Endodermal cell (in vitro differentiated cells): Measurements from ENCODE around the gene CTNNA2. TPM values are rescaled to one million over a fixed set of nuclear protein-coding genes. Genes with fewer than 3 reads are reported as not detected.

Experiments
- DNase-seq: peaks from one replicate; pipeline ENCODE4 v3.0.0-alpha.2; 2017
- H3K27ac ChIP-seq: 2 replicates; pipeline ENCODE4 v1.5.1; 2013; ENCODE audit warnings: mild to moderate bottlenecking, low read depth, low read length, moderate library complexity
- H3K27me3 ChIP-seq: 2 replicates; pipeline ENCODE4 v1.6.1; 2013; ENCODE audit warnings: mild to moderate bottlenecking, low read length, moderate library complexity; ENCODE audit not compliant: insufficient read depth, control insufficient read depth, poor library complexity, severe bottlenecking
- H3K36me3 ChIP-seq: 2 replicates; pipeline ENCODE4 v1.7.0; 2013; ENCODE audit warnings: mild to moderate bottlenecking, low read length, moderate library complexity; ENCODE audit not compliant: control insufficient read depth, insufficient read depth
- H3K4me1 ChIP-seq: one replicate; pipeline ENCODE4 v1.7.0; 2013; ENCODE audit warnings: low read length; ENCODE audit not compliant: control insufficient read depth, insufficient read depth
- H3K4me3 ChIP-seq: 2 replicates; pipeline ENCODE4 v1.5.1; 2013; ENCODE audit warnings: mild to moderate bottlenecking, low read length, moderate library complexity
- H3K9ac ChIP-seq: 2 replicates; pipeline ENCODE4 v1.6.1; 2013; ENCODE audit warnings: mild to moderate bottlenecking, low read length, moderate library complexity; ENCODE audit not compliant: poor library complexity, severe bottlenecking; ENCODE audit errors: extremely low read depth
- H3K9me3 ChIP-seq: 2 replicates; pipeline ENCODE4 v1.6.1; 2013; ENCODE audit warnings: mild to moderate bottlenecking, low read length, moderate library complexity; ENCODE audit not compliant: control insufficient read depth
- H3K27ac Mint-ChIP-seq: 2 replicates; pipeline ENCODE4 v1.8.0; 2020; ENCODE audit warnings: mixed read lengths
- H3K27me3 Mint-ChIP-seq: 2 replicates; pipeline ENCODE4 v1.8.0; 2021; ENCODE audit warnings: mild to moderate bottlenecking, mixed read lengths; ENCODE audit not compliant: insufficient read depth
- H3K36me3 Mint-ChIP-seq: 2 replicates; pipeline ENCODE4 v1.8.0; 2020; ENCODE audit warnings: low read depth, mixed read lengths
- H3K4me1 Mint-ChIP-seq: 2 replicates; pipeline ENCODE4 v1.8.0; 2020; ENCODE audit warnings: mixed read lengths
- H3K4me3 Mint-ChIP-seq: 2 replicates; pipeline ENCODE4 v1.8.0; 2020; ENCODE audit warnings: mild to moderate bottlenecking, moderate library complexity, mixed read lengths
- H3K9me3 Mint-ChIP-seq: 2 replicates; pipeline ENCODE4 v1.8.0; 2020; ENCODE audit warnings: mild to moderate bottlenecking, mixed read lengths
- WGBS, 2 experiments: methylation state at CpG; one replicate each; pipeline versions ENCODE4 v1.1.5 to v1.1.7; 2013; ENCODE audit warnings: missing lambda C conversion rate in 2 of 2, mixed read lengths in 1 of 2; ENCODE audit not compliant: insufficient coverage in 1 of 2, insufficient read length in 1 of 2; 5-methylcytosine and 5-hydroxymethylcytosine counted together
- total RNA-seq, 2 donors: library from RNA; stranded (reverse); fragmentation: NEBNext Ultra II Directional in 1 of 2; extraction: Animal tissue kit (Norgen Biotek cat#: 25700) in 1 of 2; gene quantifications; 2 replicates in 1 of 2; 3 replicates in 1 of 2; pipeline ENCODE4 v1.2.1, GENCODE V29; 2021
- TF ChIP-seq, protein P1 (sequence below): fragments of 200-600 bp; sonication (generic); conservative IDR thresholded peaks from 2 replicates; pipeline ENCODE4 v1.5.0; 2021; ENCODE audit warnings: antibody characterized with exemption, mild to moderate bottlenecking

CTNNA2 gene
- total RNA-seq, 2 donors from 2014 or later, result 7.7 to 9.8 TPM

DNA sequence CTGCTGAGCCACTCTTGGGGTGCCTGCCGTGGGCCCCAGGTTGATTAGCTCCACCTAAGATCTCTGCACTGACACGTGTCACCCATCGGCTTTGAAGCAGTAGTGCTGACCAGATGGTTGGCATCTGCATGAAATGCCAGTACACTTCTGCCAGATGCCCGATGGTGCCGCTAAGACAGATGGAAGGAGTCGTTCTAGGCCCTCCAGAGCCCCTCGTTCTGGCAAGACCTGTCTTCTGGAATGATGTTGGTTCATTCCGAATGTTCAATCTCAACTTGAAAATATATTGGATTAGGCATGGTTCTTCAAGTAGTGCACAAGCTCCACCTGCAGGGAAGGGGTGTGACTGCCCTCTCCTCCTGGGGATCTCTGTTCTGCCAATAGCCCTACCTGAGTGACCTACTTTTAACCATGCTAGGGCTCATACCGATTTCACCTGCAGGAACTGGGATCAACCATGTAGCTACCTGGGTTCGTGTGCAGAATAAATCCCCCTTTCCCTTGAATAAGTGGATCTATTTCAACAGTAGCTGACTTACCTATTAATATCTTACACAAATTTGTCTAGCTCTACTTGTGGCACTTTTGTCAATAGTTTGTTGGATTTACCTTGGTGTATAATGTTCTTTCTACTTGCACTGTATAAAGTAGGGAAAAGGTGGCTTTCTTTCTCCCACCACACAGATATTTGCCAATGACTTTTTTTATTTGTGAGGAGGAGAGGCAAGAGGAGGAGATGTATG is 342.6 kb downstream of the CTNNA2 start:
- H3K9ac ChIP-seq, result no peak overlapping the region
- TF ChIP-seq, protein P1, sequence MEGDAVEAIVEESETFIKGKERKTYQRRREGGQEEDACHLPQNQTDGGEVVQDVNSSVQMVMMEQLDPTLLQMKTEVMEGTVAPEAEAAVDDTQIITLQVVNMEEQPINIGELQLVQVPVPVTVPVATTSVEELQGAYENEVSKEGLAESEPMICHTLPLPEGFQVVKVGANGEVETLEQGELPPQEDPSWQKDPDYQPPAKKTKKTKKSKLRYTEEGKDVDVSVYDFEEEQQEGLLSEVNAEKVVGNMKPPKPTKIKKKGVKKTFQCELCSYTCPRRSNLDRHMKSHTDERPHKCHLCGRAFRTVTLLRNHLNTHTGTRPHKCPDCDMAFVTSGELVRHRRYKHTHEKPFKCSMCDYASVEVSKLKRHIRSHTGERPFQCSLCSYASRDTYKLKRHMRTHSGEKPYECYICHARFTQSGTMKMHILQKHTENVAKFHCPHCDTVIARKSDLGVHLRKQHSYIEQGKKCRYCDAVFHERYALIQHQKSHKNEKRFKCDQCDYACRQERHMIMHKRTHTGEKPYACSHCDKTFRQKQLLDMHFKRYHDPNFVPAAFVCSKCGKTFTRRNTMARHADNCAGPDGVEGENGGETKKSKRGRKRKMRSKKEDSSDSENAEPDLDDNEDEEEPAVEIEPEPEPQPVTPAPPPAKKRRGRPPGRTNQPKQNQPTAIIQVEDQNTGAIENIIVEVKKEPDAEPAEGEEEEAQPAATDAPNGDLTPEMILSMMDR, result peak; percentile 84
- Mint-ChIP-seq H3K27me3 (no peaks in the 10 kb centered on the region), H3K4me3 (no peak overlapping the region), H3K36me3 (no peaks in the 10 kb centered on the region), H3K9me3 (no peaks in the 10 kb centered on the region), H3K4me1 (peaks cover 16% of the 10 kb centered on the region), H3K27ac (no peak overlapping the region)
- no peak overlapping the region for H3K4me3 ChIP-seq
- no peaks in the 10 kb centered on the region for H3K9me3 ChIP-seq
- WGBS, 2 experiments, result 76 to 90% methylated on average over 9 to 10 of the region's 10 CpGs
- peaks cover 2% of the 10 kb centered on the region for H3K4me1 ChIP-seq
- no peak overlapping the region for H3K27ac ChIP-seq
- H3K36me3 ChIP-seq, result no peaks in the 10 kb centered on the region
- no peaks in the 10 kb centered on the region for H3K27me3 ChIP-seq
- DNase-seq, result peak; percentile 80

DNA sequence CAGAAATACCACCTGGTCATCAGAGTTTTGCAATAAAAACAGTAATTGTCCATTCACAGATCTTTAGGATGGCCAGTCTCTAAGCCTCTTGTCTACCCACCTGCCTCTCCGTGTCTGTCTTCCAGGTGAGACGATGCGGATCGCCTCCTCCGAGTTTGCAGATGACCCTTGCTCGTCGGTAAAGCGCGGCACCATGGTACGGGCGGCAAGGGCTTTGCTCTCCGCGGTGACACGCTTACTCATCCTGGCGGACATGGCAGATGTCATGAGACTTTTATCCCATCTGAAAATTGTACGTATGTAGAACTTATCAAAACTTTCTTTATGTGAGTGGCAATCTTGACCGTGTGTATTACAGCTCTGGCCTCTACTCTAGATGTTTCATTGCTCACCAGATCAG is 345.0 kb downstream of the CTNNA2 start:
- Mint-ChIP-seq H3K9me3 (no peaks in the 10 kb centered on the region), H3K27ac (no peak overlapping the region), H3K27me3 (no peaks in the 10 kb centered on the region), H3K4me3 (no peak overlapping the region), H3K4me1 (peaks cover 24% of the 10 kb centered on the region), H3K36me3 (no peaks in the 10 kb centered on the region)
- Histone ChIP-seq H3K27me3 (no peaks in the 10 kb centered on the region), H3K9ac (no peak overlapping the region), H3K36me3 (no peaks in the 10 kb centered on the region), H3K27ac (no peak overlapping the region), H3K4me1 (peaks cover 2% of the 10 kb centered on the region), H3K9me3 (no peaks in the 10 kb centered on the region), H3K4me3 (no peak overlapping the region)
- WGBS, 2 experiments, result 95 to 97% methylated on average over 9 to 17 of the region's 17 CpGs
- no peak for DNase-seq
- TF ChIP-seq, protein P1, result no peak

DNA sequence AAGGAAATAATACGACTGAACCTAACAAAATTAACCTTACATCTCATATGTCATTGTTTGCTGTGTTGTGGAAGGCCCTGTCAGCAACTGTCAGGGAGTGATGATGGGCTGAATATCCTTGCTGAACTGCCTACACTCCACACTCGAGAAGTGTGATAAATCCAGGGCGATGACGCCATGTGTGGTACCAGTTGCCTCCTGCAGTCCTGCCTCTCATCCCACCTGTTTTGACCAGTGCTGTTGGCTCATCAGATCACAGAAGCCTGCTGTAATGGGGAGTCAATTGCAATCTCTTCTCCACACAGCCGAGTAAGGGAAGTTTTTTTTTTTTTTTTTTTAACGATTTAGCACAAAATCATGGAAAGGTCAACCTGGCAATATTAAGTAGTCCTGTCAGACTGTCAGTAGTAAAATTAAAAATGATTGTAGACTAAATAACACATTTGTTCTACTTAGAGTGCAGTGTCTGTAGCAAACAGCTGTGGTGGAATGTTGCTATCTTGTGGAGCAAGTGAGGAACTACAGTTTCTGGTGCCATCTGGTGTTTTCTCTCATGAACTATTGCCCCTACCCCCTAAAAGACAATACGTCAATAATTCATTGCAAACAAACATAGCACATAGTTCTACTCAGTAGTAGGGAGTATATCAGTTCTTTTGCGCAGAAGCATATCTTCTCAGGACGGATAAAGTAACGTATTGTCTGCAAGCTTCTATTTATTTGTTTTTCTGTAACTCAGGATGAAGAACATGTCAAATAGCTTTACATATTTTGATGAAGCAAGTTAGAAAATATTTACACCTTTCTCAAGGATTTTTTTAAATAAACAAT is 347.6 kb downstream of the CTNNA2 start:
- no peak overlapping the region for H3K27ac Mint-ChIP-seq
- Histone ChIP-seq H3K4me3 (no peak overlapping the region), H3K27ac (no peak overlapping the region), H3K27me3 (no peaks in the 10 kb centered on the region), H3K4me1 (peaks cover 2% of the 10 kb centered on the region), H3K36me3 (no peaks in the 10 kb centered on the region), H3K9me3 (no peaks in the 10 kb centered on the region), H3K9ac (no peak overlapping the region)
- no peak overlapping the region for H3K4me3 Mint-ChIP-seq
- no peak for DNase-seq
- H3K4me1 Mint-ChIP-seq, result peaks cover 21% of the 10 kb centered on the region
- H3K36me3 Mint-ChIP-seq, result no peaks in the 10 kb centered on the region
- no peaks in the 10 kb centered on the region for H3K27me3 Mint-ChIP-seq
- TF ChIP-seq, protein P1, result peak; percentile 91
- H3K9me3 Mint-ChIP-seq, result no peaks in the 10 kb centered on the region
- 47 to 59% methylated on average over 3 to 8 of the region's 10 CpGs for WGBS, 2 experiments
